ENCODE data around the gene HDHD3.
"Not testable (repeated sequence)": the region's sequence is repeated elsewhere in the genome, so short reads cannot be mapped to it uniquely, and the experiment has no call there.

Gene HDHD3, protein sequence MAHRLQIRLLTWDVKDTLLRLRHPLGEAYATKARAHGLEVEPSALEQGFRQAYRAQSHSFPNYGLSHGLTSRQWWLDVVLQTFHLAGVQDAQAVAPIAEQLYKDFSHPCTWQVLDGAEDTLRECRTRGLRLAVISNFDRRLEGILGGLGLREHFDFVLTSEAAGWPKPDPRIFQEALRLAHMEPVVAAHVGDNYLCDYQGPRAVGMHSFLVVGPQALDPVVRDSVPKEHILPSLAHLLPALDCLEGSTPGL

DNA sequence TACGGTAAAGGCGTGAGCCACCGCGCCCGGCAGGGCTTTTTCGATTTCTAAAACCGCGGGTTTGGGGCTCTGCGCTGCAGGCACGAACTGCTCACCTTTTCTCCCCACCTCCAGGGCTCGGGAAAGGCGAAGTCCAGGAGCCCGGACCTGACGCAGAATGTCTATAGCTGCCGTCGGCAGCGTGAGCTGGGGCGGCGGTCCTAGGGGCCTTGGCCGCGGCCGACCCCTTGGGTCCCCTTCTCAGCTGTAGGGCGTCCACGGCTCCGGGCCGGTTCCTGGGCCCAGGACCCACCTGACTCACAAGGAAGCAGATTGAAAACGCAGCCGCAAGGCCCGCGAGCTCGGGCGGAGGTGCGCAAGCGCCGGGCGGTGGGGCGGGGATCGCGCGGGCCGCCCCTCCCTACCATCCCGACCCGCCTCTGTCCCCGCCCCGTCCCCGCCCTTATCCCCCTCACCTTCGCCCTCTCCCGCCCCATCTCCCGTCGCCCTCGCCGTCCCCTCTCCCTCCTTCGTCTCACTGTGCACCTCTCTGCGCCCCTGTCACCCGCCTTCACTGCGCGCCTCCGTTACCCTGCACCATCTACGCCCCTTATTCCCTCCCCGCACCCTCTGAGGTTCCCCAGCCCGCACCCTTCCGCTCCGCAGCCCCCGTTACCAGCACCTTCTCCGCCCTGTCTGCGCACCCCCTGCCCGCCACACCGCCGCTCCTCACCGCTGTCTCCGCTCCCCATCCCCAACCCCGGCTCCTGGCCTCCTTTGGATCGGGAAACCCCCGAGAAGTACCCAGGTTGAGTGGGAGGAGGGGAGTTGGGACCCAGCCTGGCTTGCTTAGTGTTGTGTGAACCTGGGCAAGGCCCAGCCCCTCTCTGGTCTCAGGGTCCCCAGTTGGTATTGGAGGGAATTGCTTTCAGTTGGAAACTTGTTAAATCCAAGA is at the start of gene HDHD3:
Gene HDHD3, minus strand, starts transcription at position 353 of the 934 bp plus-strand sequence. CDS start 2,632 bp downstream, outside the sequence.
- peak; percentile 90 for DNase-seq (ENCODE audit: low read depth, low spot score)

DNA sequence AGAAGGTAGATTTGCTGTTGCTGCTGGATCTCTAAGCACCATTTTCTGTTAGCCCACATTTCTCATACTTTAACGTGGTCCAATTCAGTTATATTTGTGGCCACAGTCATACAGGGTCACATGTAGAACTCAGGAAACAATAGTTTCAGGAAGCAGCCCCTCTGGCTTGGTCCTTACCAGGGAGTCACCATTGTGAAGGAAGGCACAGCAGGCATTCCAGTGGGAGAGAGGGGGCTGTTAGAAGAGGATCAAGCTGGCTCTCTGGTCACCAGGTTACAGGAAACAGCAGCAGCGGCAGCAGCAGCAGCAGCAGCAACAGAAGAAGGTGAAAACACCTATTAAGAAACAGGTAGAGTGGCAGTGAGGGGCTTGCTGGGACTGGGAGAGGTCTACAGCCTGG is 48.3 kb upstream of the HDHD3 start:
- no peak for DNase-seq (ENCODE audit: low read depth, low spot score)

DNA sequence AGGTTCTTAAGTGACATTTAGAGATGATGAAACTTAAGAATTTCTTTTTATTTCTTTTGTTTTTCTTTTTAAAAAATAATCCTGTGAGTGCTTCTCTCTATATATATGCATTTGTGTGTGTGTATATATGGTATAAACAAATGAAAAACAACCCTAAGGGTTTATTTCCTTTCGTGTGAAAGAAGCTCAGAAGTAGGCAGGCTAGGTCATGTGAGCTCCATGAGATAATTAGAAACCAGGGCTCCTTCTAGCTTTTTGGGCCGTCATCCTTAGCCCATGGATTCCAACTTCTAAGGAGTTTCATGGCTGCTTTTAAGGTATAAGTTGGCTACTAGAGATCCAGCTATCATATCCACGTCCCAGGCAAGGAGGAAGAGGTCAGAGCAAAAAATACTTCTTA is 44.9 kb upstream of the HDHD3 start:
- no peak for DNase-seq (ENCODE audit: low read depth, low spot score)

DNA sequence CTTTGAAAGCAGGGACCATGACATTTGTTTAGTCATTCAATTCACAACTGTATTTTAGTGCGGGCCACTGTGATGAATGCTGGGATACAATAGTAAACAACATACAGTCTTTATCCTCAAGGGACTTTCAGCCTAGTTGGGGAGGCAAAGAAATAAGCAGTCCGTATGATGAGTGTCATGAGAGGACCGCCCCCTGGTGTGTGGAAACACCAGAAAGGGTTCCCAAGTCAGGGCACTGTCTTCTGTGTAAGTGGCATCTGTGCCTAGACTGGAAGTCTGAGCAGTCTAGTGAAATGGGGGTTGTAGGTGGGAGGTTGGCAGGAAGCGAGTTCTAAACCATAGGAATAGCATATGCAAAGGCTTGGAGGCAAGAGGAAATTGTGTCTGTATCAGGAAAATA is 40.6 kb upstream of the HDHD3 start:
- no peak for DNase-seq (ENCODE audit: low read depth, low spot score)

DNA sequence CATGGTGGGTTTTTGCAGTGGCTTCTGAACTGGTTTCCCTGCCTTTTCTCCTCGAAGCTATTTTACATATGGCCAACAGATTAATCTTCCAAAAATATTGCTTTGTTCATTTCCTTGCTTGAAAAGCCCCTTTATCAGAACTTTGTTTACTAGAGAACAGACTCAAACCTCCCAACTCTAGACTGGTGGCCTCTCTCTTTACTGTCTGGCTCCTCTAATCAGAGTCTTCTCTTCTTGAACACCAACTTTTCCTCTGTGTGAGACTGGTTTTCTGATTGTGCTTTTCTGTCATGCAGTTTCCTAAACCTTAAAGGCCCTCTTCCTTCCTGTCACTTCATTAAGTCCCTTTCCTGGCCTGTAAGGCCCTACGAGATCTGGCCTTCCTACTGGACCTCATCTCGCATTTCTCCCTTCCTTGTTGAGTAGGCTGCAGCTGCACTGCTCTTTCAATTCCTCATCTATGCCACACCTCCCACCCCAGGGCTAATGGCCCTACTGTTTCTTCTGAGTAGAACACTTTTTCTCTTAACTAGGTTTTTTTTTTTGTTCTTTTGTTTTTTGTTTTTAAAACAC is 39.4 kb upstream of the HDHD3 start:
- no peak for DNase-seq (ENCODE audit: low read depth, low spot score)

DNA sequence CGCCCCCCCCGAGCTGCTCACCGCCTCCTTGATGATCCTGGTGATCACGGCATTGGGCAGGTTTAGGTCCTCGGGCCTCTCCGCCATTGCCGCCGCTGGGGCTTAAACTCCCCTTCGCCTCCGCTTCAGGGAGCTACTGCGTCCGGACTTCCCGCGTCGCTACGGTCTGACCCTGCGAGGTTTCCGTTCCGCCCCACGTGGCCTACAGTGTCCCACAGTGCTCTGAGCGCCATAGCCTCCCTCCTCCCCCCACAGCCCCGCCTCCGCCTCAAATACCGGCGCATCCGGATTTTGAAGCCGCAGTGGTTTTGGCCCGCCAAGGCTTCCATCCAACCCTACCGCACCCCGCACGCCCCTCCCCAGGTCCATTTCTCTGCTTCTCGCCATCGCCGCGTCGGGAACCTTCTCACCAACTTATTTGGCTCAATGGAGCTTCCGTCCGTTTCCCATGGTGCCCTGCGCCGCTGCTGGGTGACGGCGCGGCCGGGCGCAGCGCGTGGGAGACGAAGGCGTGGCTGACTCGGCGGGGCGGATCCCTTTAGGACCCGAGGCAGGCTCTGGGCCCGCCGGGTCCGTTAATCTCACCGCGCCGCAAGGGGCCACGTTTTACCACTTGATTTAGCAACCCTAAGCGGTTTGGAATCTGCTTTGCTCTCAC is 33.5 kb upstream of the HDHD3 start, which contains the start of the genes C9orf43 and POLE3:
Gene C9orf43, plus strand, starts transcription at position 541 of the 658 bp plus-strand sequence. CDS start 2,747 bp downstream, outside the sequence.
Gene POLE3, minus strand, starts transcription at position 469 of the 658 bp plus-strand sequence. Its CDS starts 382 bp downstream, at position 87.
- DNase-seq (ENCODE audit: low read depth, low spot score), result peak; percentile 97

DNA sequence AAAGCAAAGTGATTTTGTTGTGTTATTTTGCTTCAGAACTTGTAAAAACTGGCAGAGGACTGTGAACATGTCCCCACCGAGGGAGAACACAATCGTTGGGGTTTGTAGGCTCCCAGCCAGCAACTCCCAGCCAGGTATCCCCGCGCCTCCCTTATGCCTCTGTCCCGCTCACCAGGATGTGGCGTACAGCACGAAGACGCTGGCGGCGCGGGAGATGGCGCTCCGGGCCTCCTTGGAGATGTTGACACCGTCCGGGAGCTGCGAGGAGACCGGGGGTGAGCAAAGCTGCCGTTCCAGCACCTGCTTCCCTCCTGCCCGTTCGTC is 33.1 kb upstream of the HDHD3 start:
- DNase-seq (ENCODE audit: low read depth, low spot score), result no peak

DNA sequence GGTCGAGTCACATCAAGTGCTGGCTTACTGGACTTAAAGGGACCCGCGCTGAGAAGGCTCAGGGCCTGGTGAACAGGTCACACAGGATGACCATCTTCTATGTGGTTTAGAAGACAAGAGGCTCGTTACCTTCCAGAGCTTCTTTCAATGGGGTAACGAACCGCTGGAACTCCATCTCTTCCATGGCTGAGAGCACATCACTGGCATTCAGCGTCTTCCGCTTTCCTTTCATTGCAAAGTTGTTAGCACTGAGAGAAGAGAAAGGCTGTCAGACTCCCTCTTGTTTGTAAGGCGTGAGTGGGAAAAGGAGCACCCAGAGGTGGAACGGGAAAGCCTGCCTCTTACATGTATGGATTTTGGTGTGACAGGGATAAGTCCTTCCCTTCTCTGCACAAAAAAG is 32.7 kb upstream of the HDHD3 start:
- no peak for DNase-seq (ENCODE audit: low read depth, low spot score)

DNA sequence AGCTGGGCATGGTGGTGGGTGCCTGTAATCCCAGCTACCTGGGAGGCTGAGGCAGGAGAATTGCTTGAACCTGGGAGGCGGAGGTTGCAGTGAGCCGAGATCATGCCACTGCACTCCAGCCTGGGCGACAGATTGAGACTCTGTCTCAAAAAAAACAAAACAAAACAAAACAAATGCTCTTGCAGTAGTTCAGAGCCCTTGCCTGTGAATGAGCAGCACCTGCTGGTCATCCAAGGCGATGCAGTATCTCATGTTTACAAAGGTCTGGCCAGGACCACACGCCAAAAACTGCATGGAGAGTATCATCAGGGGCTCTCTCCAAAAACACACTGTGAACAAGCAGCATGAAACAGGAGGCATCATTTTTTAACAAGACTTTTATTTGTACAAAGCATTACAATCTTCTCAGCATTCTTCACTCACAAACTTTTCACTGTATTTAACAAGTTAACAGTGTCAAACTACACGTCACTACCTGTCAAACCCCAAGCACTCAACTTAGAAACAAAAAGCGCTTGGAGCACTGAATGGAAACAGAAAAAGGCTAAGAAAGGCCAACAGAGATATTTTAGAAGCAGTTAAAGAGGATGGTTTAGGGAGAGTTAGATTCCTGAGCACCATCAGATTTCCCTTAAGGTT is 30.2 kb upstream of the HDHD3 start:
- peak; percentile 69 for DNase-seq (ENCODE audit: low read depth, low spot score)

DNA sequence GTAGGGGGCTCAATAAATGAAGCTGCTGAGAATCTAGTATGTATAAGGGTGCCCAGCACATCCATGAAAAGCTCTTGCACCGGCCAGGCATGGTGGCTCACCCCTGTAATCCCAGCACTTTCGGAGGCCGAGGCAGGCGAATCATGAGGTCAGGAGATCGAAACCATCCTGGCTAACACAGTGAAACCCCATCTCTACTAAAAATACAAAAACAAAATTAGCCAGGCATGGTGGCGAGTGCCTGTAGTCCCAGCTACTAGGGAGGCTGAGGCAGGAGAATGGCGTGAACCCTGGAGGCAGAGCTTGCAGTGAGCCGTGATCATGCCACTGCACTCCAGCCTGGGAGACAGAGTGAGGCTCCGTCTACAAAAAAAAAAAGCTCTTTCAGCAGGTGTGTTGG is 29.6 kb upstream of the HDHD3 start:
- DNase-seq (ENCODE audit: low read depth, low spot score), result not testable (repeated sequence)

DNA sequence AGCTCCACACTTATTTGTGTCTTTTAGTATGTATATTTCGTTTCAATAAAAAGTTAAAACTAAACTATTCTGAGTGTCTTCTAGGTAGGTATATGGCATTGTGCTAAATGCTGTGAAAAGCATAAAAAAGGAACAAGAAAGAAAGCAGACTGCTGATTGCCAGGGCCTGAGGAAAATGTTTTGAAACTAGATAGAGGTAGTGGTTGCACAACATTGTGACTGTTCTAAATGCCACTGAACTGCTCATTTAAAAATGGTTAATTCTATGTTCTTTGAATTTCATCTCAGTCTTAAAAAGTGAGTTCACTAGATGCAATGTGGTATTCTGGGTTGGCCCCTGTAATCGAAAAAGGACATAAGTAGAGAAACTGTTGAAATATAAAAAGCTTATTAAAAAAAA is 26.9 kb upstream of the HDHD3 start:
- no peak for DNase-seq (ENCODE audit: low read depth, low spot score)

DNA sequence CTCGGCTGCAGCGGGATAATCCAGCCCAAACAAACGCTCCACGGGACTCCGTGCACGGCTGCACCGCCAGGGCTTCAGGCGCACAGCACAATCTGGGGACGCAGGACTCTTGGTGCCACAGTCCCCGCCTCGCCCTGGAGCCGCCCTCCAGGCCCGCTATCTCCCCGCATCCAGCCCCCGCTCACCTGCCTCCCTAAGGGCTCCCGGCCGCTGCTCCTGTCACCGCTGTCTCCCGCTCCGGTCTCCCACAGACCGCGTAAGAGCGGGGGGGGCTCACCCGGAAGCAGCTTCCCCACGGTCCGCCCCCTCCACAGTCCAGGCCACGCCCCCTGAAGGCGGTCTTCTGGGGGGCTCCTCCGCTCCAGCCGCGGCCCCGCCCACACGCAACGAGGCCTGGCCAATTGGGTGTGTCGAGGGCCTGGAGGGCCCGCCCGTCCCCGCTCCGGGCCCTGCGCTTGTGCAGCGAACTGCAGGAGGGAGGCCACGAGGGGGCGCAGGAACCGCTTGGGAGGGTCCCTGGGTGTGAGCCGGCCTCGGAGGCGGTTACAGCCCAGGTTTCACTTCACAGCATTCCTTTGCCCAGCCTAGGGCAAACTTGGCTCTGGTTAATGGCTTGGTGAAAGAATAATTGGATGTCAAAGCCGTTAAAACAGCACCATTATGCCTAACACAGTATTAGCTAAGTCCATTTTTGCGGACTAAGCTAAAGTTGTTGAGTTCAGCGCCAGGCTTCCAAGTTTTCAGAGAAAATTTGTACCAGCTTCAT is 24.4 kb upstream of the HDHD3 start, which contains the start of gene ALAD:
Gene ALAD, minus strand, starts transcription at position 258 of the 766 bp plus-strand sequence. CDS start 7,725 bp downstream, outside the sequence.
- DNase-seq (ENCODE audit: low read depth, low spot score), result peak; percentile 100

DNA sequence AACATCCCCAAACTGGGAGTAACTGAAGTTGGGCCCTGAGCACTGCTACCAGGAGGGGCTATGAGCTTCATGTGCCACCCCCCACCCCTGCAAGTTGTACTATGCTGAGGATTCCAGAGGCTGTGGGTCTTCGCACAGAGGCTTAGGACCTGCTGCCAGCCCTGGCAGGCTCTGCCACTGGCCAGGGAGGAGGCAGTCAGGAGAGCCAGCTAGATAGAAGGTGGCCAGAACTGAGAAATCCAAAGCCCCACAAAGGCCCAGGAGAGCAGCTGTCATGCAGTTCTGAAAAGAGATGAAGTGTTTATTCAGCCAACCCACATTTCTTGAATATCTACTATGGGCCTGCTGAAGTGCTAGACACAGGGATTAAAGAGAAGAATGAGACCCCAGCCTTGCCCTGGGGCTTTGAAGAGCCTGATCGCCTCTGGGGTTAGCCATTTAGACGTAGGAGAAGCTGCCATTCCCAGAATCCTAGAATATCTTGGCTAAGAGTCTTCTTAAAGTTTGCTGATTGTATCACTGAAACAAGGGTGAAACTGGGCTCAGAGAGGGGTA is 22.9 kb upstream of the HDHD3 start:
- DNase-seq (ENCODE audit: low read depth, low spot score), result peak; percentile 74

DNA sequence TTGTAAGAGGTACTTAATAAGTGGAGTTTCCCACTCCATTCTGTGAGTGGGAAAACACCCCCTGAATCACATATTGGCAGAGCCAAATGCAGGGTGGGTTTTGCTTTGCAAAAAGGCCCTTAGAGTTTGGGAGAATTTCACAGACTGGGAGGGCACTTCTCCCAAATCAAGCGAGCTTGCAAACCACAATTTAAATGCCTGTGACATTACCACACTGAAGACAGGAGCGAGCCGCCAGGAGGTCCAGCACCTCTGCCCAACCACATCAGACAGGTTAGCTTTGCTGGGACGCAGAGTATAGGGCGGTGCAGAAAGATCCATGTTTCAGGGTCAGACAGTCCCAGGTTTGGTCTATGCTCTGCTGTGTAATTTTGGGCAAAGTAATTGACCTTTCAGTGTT is 22.0 kb upstream of the HDHD3 start:
- DNase-seq (ENCODE audit: low read depth, low spot score), result peak; percentile 55

DNA sequence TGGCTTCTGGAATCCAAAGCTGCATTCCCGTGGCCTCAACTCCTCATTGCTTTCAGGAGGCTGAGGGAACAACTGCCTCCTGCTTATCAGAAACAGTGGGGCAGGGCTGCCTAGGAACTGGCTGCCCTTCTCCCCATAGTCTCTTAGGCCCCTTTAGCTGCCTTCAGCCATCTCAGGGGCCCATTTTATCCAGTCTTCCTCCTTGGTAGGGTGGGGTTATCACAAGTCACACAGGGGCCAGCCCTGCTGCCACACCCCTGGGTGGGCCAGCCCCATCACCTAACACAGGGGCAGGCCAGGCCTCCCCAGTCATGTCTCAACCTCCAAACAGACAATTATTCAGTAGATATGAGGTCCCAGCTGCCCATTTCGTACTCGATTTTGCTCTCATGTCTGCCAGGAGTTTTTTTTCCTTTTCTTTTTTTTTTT is 20.4 kb upstream of the HDHD3 start:
- no peak for DNase-seq (ENCODE audit: low read depth, low spot score)

DNA sequence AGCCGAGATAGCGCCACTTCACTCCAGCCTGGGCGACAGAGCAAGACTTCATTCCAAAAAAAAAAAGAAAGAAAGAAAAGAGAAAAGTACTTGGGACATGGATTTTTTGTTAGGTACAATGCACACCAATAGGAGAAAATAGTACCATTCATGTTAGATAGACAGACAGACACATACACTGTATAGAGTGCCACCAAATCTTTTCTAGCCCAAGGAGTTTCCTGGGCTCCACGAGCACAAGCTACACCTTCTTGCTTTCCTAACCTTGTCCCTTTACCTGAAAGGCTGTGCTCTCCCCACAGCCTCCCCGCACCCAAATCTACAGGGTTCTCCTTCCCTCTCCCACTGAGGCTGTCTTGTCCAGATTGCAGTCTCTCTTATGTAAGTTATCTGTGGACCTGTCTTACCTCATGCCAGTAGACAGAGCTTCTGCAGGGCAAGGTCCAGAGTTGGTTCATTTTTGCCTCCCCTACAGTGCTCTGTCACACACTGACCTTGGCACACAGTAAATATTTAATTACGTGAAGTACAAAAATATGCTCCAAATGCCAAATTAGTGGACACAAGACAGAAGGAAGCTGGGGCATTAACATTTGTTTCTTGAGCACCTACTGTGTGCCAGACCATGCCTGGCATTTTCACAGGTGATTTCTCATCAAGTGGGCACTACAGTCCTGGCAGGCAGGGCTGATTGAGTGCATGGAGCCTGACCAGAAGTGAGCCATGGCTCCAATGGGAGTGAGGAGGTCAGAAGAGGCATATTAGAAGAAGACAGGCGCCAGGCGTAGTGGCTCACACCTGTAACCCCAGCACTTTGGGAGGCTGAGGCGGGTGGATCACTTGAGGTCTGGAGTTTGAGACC is 18.4 kb upstream of the HDHD3 start:
- DNase-seq (ENCODE audit: low read depth, low spot score), result no peak

DNA sequence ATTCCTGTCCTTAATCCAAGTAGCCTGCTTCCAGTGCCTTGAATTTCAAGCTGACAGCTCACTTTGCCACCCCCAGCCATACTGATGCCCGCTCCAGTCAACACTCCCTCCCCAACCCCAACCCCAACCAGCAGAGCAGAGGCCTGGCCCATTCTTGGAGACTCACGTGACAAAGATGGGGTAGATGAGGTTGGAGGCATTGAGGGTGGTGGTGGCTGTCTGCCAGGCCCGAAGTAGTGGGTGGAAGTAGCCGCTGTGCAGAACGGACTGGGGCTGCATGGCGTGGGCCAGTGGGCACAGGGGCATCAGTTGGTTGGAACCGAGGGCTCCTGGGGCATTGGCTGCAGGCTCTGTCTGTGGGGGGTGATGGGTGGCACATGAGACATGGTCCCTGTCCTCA is 16.5 kb upstream of the HDHD3 start:
- no peak for DNase-seq (ENCODE audit: low read depth, low spot score)

DNA sequence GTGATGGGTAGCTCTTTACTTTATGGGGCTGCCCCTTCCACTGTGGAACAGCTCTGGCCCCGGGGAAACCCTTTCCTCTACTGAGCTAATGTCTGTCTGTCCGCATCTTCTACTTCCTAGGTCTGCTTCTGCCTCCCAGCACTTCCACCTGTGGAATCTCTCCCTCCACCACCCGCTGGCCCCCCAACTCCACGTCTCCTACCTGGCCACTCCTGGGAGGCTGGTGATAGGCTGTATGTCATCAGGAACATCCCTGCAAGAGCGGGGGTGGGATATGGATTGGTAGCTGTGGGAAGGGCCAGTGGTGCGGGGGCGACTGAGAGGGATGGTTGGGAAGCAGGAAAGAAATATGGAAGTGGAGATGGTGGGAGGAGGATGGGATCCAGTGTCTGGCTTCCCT is 15.1 kb upstream of the HDHD3 start:
- DNase-seq (ENCODE audit: low read depth, low spot score), result no peak

All from ELF-1 (cell line).